Inflammatory macrophage treated with lipopolysaccharide for 4 hours (primary cell): Measurements from ENCODE around the gene CLDN34.
A peak's percentile ranks its signal among the peaks of the same experiment; 100 is the strongest.

Source experiments
- DNase-seq: peaks from one replicate; pipeline ENCODE4 v3.0.0-alpha.2; 2020

Gene CLDN34

DNA sequence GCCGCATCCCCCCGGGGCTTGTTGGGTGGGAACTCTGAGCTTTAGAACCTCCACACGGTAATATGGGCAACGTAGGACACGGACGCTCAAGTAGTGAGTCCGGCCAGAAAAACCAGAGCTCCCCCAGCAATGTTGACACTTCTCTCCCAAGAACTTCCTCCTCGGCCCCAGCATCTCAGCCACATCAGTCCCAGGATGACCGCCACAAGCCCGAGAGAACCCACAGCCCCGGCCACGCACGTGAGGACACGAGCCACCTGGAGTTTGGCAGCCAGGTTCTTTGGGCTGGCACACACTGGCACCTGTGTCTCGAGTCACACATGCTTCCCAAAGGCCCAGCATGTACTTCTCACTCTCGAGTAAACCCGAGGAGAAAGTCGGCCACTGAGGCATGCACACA lies 16.3 kb downstream of the CLDN34 start:
- DNase-seq, result no peak

DNA sequence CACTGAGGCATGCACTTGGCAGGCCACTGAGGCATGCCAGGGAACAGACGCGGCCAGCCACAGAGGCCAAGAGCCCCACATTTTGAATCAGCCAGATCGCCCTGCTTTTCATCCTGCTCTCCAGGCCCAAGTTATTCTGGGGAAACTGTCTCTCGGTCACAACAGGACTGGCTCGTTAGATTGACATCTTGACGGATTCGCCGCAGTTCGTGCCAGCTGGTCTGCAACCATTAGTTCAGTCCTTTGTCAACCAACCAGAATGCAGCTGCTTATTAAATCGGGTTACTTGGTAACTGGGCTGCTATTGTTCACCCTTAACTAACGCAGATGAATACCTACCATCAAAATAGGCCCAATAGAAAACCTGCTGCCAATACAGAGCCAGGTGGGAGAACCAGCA lies 16.7 kb downstream of the CLDN34 start:
- no peak for DNase-seq

DNA sequence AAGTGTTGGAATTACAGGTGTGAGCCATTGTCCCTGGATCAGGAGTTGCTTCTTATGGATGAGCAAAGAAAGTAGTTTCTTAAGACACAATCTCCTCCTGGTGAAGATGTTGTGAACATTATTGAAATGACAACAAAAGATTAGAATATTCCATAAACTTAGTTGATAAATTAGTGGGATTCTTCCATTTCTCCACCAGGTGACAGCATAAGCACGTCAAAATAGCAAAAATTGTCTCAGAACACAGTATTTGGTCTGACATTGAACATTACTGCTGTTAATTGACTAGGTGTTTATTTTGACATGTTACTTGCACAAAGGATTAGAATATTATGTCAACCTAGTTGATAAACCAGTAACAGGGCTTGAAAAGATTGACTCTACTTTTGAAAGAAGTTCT lies 21.6 kb downstream of the CLDN34 start:
- DNase-seq, result no peak

DNA sequence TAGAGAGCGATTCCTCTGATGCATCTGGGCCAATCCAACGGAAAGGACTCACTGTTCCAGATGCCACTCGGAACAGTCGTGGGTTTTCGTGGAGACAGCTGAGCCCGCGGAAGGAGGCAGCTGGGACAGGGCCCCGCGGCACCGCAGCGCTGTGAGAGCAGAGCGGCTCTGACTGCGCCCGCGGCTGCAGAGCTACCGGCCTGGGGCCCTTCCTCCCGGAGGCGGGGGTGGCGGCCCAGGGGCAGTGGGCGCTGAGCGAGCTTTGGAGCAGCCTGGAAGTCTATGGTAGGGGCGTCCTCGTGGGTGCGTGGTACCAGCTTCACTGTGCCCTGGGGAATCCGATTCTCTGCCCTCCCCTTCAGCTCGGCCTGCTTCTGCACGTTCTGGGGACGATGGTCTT lies 24.9 kb downstream of the CLDN34 start:
- DNase-seq, result no peak

DNA sequence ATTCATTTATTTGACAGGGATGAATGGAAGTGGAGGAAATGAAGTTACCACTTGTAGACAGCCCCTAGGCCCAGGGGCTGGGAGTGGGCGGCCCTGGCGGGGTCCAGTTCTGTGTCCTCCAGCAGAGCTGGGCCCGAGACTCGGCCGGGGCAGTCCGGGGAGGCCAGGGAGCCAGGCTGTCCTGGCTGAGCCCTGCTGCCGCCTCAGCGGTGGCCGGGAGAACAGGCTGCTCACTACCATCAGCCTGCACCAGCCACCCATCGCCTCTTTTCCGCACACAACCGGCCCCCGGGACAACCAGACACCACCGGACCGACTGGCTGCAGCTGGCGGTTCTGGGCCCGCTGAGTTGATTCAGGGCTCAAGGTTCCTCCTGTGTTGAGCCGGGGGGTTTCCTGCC lies 25.6 kb downstream of the CLDN34 start:
- DNase-seq, result no peak

DNA sequence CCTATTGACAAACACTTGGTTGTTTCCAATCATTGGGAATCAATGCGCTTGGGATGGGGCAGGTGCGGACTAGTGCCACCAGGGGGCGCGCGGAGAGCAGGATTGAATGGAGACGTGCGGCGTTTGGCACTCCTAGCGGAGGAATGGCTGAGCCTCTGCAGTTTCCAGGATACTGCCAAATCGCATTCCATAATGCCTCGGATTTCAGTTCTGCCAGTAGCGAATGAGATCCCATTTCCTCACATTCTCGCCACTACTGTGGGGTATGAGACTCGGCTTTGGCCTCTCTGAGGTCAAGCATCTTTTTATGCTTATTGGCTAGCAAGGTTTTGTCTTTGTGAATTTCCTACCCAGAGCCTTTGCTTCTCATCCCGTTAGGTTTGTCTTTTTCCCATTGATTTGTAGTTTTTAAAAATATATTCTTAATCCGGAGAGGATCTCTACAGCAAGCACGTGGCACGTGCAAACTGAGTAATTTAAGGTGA lies 28.7 kb downstream of the CLDN34 start:
- peak; percentile 58 for DNase-seq

DNA sequence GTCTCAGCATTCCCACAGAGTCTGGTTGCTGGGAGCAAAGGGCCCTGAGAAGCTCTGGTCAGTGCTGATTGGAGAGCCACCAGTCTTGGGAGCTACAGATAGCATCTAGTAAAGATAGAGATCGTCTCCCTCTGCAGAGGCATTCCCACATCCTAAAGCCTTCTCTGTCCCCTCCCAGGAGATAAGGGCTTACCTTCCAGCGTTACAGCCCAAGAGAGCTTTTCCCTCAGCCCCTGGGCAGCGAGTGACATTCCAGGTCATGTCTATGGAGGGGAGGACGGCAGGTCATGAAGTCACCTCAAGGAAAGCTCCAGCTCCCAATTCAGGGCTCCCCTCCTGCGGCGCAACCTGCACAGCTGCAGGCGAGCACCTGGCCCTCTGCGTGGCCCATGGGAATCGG lies 29.9 kb downstream of the CLDN34 start:
- no peak for DNase-seq

DNA sequence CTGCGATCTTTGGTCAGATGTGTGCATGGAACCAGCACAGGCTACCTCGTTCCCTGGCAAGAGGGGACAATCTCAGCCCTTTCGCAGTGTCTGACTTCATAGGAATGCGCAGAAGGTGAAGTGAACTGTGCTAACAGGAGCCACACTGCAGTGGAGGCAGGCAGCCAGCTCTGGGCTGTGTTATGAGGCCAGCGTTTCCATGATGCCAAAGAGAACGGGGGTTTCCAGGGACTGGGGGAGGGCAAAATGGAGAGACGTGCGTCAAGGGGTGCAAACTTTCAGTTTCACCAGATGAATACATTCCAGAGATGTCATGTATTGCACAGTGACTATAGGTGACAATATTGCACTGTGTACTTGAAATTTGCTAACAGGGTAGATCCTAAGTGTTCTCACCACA lies 30.4 kb downstream of the CLDN34 start:
- no peak for DNase-seq

DNA sequence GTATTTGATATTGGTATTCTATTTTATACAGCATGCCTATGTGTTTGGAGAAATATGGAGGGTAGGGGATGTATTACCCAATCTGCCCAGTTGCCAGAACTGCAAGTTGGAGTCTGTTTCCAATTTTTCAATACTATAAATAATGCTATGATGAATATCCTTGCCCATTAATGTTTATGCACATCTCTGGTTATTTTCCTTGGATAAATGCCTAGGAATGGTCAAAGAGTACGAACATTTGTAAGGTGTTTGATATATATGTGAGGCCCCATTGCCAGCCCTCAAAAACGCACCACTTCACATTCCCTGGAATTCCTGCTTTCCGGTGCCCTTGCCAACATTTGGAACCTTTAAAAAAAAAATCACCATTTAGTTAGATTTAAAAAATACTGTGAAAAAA lies 34.3 kb downstream of the CLDN34 start:
- no peak for DNase-seq

DNA sequence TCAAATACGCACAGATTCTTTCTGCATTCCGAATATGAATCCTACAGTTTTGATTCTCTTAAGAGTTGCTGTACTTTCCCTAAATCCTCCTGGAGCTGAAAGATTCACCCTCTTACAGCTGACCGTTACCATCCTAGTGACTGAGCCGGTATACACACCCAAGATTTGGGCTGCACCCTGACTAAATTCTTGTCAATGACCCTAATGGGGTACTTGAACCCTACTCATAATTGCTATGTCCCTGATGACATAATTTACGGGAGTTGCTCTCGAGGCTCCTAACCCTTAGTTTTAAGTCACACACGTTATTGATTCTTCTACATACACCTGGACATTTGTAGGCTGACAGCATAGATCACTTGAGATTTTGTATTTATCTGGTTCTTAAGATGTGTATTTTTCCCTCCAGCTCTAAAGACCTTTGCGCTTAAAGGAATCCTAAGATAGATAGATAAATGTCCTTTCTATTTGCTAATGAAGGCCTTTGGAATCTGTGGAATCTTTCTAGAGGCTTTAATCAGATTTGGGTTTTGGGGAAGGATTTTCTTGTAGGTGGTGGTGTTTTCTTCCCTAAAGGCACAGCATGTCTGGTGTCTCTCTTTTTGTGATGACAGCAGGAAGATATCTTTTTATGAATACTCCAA lies 37.8 kb downstream of the CLDN34 start:
- DNase-seq, result no peak

DNA sequence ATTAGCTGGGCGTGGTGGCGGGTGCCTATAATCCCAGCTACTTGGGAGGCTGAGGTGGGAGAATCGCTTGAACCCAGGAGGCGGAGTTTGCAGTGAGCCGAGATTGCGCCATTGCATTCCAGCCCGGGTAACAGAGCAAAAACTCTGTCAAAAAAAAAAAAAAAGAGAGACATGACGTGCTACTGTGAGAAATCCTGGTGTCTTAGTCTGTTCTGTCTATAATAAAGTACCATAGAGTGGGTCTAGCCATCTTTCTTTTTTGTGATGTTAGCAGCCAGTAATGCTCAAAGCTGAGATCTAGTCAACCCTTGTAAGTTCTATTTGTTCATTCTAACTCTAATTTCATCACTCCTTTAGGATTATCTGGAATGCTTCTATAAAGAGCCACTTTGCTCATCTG lies 38.9 kb downstream of the CLDN34 start:
- no peak for DNase-seq

DNA sequence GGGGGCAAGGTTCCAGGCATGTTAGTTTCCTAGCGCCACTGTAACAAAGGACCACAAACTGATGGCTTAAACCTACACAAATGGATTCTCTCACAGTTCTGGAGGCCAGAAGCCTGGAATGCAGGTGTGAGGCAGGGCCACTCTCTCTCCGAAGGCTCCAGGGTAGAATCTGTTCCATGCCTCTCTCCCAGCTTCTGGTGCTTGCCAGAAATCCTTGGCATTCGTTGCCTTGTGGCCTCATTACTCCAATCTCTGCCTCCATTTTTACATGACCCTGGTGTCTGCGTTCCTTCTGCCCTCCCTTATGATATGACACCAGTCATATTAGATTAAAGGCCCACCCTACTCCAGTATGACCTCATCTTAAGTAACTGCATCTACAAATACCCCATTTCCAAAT lies 39.6 kb downstream of the CLDN34 start:
- no peak for DNase-seq

DNA sequence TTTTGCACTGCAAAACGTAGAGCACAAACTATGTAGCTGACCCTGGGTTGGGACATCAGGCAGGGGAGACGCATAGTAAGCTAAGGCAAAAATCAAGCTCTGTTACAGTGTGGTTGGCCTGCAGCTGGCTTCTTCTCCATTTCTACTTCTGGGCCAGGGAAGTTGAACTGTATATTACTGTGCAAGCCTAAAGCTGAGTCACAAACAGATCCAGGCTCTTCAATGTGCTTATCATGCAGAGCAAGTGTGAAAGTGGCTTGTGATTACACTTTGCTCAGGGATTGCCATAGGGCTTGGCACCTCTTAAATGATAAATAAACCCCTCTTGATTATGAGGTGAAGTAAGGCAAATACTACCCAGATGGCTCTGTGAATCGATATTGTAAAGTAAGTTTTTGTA lies 40.5 kb downstream of the CLDN34 start:
- peak; percentile 43 for DNase-seq

DNA sequence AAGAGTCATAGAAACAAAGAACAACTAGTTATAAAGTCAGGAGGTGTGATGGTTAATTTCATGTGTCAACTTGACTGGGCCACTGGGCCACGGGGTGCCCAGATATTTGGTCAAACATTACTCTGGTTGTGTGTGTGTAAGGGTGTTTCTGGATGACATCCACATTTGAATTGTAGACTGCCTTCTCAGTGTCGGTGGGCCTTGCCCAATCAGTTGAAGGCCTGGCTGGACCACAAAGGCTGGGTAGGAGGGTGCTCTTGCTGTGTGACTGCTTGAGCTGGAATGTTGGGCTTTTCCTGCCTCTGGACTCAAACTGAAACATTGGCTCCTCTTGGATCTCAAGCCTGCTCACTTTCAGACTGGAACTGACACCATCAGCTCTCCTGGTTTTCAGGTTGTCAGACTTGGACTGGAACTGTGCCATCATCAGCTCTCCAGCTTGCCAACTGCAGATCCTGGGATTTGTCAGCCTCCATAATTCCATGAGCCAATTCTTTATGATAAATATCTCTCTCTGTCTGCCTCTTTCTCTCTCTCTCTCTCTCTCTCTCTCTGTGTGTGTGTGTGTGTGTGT lies 41.4 kb downstream of the CLDN34 start:
- DNase-seq, result no peak

DNA sequence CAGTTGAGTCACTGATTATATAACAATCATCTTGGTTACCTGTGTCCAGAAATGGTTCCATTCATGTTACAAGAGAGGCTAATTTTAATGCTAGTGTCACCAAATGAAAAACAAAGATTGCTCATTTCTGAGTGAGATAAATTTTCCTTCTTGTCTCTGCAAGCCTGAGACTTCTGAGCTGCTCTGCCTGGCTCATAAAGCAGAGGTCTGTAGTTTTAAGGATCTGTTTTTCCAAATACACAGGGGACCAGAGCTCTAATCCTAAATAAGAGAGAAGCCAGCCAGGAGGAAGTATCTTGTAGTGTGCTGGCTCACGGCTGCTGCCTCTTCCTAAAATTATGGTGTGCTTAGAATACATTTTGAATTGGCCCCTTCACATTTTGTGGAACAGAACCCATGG lies 42.6 kb downstream of the CLDN34 start:
- no peak for DNase-seq

DNA sequence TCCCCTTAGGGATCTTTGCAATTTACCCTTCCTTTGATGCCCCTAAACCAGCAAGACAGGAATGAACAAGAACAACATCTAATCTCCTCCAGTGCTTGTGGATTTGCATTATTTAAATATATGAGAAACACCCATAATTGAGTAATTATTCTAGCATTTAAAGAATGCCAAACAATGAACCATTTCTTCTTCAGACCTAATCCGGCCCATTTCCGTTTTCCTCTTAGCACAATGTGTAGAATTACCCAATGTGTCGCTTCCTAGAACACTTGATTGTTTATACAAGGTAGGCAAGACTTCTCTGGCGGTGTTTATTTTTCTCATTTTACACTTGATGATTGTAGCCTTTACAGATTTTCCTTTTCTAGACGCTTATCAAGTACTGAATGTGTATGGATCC lies 43.5 kb downstream of the CLDN34 start:
- peak; percentile 37 for DNase-seq

DNA sequence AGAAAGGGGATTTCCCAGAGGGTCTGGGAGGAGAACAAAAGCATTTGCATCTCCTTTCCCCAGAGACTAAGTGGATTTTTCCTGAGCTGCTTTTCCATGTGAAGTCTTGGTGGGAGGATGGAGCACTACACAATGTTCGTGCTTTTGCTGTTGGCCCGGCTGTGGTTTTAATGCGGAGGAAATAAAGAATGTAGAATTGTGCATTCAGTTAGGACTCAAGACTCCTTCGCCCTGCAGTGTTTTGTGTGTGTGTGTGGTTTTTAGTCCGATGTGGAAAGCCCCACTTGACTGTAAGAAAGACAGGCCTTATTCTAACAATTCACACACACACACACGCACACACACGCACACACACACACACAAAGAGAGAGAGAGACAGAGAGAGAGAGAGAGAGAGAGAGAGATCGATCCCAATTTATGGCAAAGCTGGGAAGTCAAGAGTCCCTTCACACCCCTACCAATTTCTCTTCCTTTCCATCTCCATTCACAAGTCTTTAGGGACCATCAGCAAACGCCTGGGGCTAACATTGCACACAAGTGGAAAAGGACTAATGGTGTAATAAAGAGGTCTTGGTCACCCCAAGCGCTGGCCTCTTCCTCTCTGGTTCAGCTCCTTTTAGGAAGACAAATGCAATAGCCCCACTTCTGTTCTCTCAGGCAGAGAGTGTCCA lies 44.2 kb downstream of the CLDN34 start:
- peak; percentile 37 for DNase-seq

DNA sequence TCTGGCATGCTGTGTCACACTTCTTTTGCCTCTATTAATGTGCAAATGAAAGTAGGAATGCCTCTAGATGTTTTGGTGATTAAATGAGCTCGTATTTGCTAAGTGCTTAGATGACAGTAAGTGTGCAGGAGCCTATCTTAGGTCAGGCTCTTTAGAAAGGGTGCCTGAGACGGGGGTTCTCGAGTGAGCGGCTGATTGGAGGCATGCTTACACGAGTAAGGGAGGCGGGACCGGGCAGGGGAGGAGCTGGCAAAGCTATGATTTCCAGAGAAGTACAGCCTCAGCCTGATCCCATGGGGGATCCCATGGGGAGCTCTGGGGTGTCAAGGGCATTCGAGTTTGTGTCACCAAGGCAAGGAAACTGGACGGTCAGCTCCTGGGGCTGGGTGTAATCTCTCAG lies 44.8 kb downstream of the CLDN34 start:
- no peak for DNase-seq

DNA sequence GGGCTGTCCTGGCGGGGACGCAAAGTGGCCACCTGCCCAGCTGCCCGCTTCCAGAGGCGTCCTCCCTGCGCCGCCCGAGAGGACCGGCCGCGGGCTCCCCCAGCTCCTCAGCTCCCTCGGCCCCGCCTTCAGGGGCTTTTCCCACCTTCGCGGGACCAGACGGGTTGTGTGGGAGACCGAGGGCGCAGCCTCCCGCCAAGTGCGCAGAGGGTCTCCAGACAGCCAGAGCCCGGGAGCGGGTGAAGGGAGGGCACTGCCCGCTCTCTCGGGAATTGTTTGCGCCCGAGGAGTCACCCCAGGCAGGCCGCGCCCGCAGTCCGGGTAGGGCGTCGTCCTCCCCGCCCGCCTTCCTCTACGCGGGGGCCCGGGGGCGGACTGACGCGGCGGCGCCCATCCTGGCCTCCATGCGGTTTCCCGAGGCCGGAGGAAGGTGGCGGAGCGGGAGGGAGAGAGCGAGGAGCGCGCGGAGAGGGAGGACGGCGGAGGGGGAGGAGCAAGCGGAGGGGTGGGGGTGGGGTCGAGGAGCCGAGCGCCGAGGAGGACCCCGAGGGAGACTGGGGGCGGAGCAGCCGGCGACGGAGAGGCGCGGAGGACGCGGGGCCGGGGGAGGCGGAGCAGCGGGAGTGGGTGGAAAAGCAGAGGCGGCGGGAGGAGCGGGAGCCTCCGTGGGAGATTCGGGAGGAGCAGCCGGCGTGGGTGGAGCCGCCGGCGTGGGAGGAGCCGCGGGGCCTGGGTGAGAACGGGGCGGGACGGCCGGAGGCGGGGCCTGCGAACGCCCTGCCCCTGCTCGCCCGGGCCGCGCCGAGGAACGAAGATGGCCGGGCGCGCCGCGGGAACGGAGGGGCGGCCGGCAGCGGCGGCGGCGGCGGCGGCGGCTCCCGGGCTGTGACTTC lies 47.5 kb downstream of the CLDN34 start:
- peak; percentile 68 for DNase-seq

DNA sequence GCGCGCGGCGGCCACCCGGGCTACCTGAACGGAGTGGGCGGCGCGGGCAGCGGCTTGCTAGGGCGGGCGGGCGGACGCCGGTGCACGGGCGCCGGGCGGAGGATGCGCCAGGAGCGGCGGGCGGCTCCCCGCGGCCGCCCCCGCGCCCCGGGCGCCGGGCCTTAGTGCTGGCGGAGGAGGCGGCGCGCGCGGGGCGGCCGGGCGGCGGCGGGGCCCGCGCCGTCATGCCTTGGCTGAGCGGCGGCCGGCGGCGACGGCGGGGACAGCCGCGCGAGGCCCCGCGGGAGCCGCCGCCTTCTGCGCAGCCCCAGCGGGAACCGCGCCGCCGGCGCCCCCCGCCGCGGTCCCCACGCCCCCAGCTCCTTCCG lies 48.2 kb downstream of the CLDN34 start:
- no peak for DNase-seq

DNA sequence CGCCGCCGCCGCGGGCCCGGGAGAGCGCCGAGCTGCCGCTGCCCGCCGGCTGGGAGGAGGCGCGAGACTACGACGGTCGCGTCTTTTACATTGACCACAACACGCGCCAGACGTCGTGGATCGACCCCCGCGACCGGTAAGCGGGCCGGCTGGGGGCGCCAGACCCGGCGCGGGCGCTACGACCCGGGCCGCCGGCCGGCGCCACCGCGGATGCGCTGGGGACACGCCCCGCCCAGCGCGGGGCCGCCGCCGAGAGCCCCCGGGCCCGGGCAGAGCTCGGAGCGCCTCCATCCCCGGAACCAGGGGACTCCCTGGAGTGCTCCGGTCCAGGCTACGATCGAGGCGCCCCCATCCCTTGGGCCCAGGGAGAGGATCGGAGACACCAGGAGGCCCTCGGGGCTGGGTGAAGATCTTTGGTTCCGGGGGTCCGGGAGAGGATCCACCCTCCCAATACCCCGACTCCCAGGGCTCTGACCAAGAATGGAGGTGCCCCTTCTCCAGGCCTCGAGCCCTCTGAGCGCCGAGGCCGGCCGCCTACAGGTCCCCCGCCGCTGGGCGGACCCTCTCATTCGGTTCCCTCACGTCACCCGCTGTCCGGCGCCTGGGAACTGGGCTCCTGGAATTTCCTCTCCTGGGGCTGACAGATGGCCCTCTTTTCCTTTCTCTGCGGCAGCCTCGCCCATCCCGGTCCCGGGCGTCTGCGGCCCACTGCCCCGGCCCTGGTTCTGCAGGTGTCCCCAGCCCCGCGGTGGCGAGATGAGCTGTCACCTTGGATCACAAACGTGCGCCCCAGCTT lies 48.8 kb downstream of the CLDN34 start:
- DNase-seq, result no peak

DNA sequence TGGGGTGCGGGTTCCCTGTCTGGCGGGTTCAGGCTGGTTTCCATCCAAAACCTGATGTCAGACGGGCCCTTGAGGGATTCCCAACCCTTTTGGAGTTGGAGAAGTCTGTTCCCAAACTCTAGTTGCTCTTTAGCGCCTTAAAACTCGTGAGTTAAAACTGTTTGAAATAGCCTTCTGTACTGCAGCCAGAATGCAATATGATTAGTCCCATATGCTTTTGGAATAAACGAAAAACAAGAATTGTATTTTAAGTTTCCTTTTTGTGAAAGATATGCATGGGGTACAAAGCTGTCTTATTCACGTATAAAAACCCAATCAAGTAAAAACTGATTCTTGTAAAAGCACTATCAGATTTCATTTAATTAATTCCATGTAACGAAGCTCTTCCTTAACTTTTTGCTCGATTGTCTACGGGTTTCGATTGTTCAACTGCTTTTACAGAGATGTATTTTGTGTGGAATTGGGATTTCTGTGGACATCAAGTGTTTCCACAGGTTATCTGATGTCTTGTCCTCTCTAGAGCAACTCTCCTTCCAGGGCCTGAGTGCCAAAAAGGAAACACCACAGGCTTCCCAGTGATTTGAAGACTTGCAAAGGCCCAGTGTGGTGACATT lies 49.5 kb downstream of the CLDN34 start:
- no peak for DNase-seq
